Panc1 (cell line): Measurements from ENCODE around the gene IMPDH2. TPM values are rescaled to one million over a fixed set of nuclear protein-coding genes. Genes with fewer than 3 reads are reported as not detected.

ENCODE experiments used
- ATAC-seq: fragments of 200-7000 bp; cut with Tn5 transposase; 2 replicates; pipeline ENCODE4 v1.9.1; 2020; ENCODE audit warnings: mild to moderate bottlenecking, moderate library complexity
- BruUV-seq: library from RNA; stranded (reverse); fragments of 400-500 nt; replicated peaks from 2 replicates; lab custom pipeline; 2021; lab: Mats Ljungman, UMichigan
- CTCF ChIA-PET: fragments of 300-600 bp; sonication (Branson Sonifier 250); formaldehyde crosslinking; loops from one replicate; lab custom pipeline; 2022; ENCODE audit warnings: antibody characterized with exemption; lab: Charles Lee
- POLR2A ChIA-PET: fragments of 300-600 bp; sonication (Branson Sonifier 250); formaldehyde crosslinking; loops from one replicate; lab custom pipeline; 2022; ENCODE audit warnings: antibody characterized with exemption; lab: Charles Lee
- DNase-seq: peaks from one replicate; pipeline ENCODE4 v3.0.0-alpha.2; 2010; ENCODE audit warnings: low read depth, low spot score
- H3K27ac ChIP-seq: 2 replicates; pipeline ENCODE4 v1.5.1; 2011; ENCODE audit warnings: mild to moderate bottlenecking, low read length, inconsistent platforms
- H3K27me3 ChIP-seq: fragments of 200-500 bp; sonication (Bioruptor generic); 2 replicates; pipeline ENCODE4 v1.6.0; 2014; ENCODE audit warnings: low read length, inconsistent platforms; ENCODE audit not compliant: control insufficient read depth, insufficient read depth
- H3K36me3 ChIP-seq: fragments of 200-500 bp; sonication (Bioruptor generic); 2 replicates; pipeline ENCODE4 v1.5.1; 2014; ENCODE audit warnings: inconsistent platforms, mild to moderate bottlenecking, low read length, moderate library complexity; ENCODE audit not compliant: control insufficient read depth, insufficient read depth
- H3K4me1 ChIP-seq: 2 replicates; pipeline ENCODE4 v1.5.1; 2011; ENCODE audit warnings: inconsistent platforms, mild to moderate bottlenecking, low read length, moderate library complexity; ENCODE audit not compliant: control insufficient read depth, insufficient read depth
- H3K4me3 ChIP-seq, 2 experiments: 2 replicates each; pipeline ENCODE4 v1.5.1; 2011 to 2012; ENCODE audit warnings: low read depth in 2 of 2, low read length in 2 of 2, mild to moderate bottlenecking in 2 of 2, inconsistent platforms in 1 of 2, moderate library complexity in 1 of 2
- H3K9me3 ChIP-seq: fragments of 200-500 bp; sonication (Bioruptor generic); 2 replicates; pipeline ENCODE4 v1.5.1; 2014; ENCODE audit warnings: low read depth, mild to moderate bottlenecking, inconsistent platforms, low read length, moderate library complexity; ENCODE audit not compliant: control insufficient read depth, insufficient read depth
- POLR2AphosphoS5 ChIP-seq: IDR thresholded peaks from 2 replicates; pipeline ENCODE4 v1.6.1; 2012; ENCODE audit warnings: mild to moderate bottlenecking, low read depth, low read length, moderate library complexity
- SIN3A ChIP-seq: IDR thresholded peaks from 2 replicates; pipeline ENCODE4 v1.6.1; 2012; ENCODE audit warnings: low read depth, mild to moderate bottlenecking, low read length, moderate library complexity, borderline replicate concordance; ENCODE audit not compliant: insufficient read depth
- TCF7L2 ChIP-seq: IDR thresholded peaks from 2 replicates; pipeline ENCODE4 v1.6.1; 2011; ENCODE audit warnings: mild to moderate bottlenecking, low read depth, low read length, inconsistent platforms
- in situ Hi-C: cut with HindIII; loops from 2 replicates; pipeline ENCODE4 v1.10.0; 2016; ENCODE audit warnings: low sequenced_read_pairs, low pct_unique_long_range_greater_than_20kb
- intact Hi-C: fragments of 100-400 bp; cut with micrococcal nuclease; formaldehyde crosslinking; loops from one replicate; pipeline ENCODE4 v1.10.0; 2022; ENCODE audit not compliant: unreplicated experiment
- total RNA-seq: library from RNA; stranded (reverse); gene quantifications from one replicate; pipeline ENCODE4 v1.2.1, GENCODE V29; 2021; ENCODE audit not compliant: unreplicated experiment
- TF ChIP-seq, protein P1 (sequence below): fragments of 450-650 bp; IDR thresholded peaks from 2 replicates; pipeline ENCODE4 v1.5.1; 2017; ENCODE audit warnings: mild to moderate bottlenecking
- TF ChIP-seq, protein P2 (sequence below), 2 experiments: IDR thresholded peaks; 2 replicates each; pipeline ENCODE4 v1.6.1; 2011 to 2012; ENCODE audit warnings: low read depth in 2 of 2, control low read depth in 1 of 2, low read length in 1 of 2, mild to moderate bottlenecking in 1 of 2, moderate library complexity in 1 of 2; ENCODE audit not compliant: insufficient read depth in 1 of 2

The IMPDH2 gene
- total RNA-seq, 1 experiment from 2014 or later: 149 TPM

DNA sequence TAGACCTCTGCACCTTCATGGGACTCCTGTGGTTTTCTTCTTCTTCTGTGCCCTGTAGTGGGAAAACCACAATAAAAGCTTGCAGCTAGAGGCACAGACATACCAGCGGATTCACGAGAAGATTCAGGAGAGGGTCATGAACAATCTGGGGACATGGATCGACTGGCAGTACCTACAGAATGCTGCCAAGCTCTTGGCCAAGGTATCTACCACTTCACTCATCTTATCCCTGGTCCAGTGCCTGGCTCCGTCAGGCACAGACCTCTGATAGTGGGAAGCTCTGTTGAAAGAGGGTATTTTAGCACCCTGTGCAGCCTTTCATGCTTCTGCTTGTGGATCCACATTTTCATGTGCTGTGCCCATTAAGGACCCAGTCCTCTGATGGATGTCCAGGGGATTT is 48.9 kb downstream of the IMPDH2 start:
- H3K36me3 ChIP-seq: peaks cover 8% of the 10 kb centered on the region
- intact Hi-C loops: no loop called here
- CTCF ChIA-PET: no interaction called here

DNA sequence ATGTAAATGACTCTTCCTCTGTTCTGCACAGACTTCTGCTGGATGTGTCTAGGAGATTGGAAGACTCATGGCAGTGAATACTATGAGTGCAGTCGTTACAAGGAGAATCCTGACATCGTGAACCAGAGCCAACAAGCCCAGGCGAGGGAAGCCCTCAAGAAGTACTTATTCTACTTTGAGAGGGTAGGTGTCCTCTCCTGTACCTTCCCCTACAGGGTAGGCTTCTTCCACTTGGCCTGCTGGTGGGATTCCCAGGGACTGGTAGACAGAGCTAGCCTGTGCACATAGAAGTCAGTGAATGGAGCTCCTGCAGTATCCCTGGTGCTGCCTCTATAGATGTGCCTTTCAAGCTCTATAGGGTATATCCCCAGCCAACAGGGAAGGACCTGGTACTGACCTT is 49.7 kb downstream of the IMPDH2 start:
- in situ Hi-C loops (no loop called here), intact Hi-C loops (no loop called here)
- TF ChIP-seq TCF7L2 (no peak), POLR2AphosphoS5 (no peak), SIN3A (no peak)
- TF ChIP-seq, protein P1, sequence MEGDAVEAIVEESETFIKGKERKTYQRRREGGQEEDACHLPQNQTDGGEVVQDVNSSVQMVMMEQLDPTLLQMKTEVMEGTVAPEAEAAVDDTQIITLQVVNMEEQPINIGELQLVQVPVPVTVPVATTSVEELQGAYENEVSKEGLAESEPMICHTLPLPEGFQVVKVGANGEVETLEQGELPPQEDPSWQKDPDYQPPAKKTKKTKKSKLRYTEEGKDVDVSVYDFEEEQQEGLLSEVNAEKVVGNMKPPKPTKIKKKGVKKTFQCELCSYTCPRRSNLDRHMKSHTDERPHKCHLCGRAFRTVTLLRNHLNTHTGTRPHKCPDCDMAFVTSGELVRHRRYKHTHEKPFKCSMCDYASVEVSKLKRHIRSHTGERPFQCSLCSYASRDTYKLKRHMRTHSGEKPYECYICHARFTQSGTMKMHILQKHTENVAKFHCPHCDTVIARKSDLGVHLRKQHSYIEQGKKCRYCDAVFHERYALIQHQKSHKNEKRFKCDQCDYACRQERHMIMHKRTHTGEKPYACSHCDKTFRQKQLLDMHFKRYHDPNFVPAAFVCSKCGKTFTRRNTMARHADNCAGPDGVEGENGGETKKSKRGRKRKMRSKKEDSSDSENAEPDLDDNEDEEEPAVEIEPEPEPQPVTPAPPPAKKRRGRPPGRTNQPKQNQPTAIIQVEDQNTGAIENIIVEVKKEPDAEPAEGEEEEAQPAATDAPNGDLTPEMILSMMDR: no peak
- TF ChIP-seq, protein P2, sequence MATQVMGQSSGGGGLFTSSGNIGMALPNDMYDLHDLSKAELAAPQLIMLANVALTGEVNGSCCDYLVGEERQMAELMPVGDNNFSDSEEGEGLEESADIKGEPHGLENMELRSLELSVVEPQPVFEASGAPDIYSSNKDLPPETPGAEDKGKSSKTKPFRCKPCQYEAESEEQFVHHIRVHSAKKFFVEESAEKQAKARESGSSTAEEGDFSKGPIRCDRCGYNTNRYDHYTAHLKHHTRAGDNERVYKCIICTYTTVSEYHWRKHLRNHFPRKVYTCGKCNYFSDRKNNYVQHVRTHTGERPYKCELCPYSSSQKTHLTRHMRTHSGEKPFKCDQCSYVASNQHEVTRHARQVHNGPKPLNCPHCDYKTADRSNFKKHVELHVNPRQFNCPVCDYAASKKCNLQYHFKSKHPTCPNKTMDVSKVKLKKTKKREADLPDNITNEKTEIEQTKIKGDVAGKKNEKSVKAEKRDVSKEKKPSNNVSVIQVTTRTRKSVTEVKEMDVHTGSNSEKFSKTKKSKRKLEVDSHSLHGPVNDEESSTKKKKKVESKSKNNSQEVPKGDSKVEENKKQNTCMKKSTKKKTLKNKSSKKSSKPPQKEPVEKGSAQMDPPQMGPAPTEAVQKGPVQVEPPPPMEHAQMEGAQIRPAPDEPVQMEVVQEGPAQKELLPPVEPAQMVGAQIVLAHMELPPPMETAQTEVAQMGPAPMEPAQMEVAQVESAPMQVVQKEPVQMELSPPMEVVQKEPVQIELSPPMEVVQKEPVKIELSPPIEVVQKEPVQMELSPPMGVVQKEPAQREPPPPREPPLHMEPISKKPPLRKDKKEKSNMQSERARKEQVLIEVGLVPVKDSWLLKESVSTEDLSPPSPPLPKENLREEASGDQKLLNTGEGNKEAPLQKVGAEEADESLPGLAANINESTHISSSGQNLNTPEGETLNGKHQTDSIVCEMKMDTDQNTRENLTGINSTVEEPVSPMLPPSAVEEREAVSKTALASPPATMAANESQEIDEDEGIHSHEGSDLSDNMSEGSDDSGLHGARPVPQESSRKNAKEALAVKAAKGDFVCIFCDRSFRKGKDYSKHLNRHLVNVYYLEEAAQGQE (IDR thresholded peaks at IDR 0.05; ENCODE audit: insufficient read depth in 1 of 2, low read depth in 2 of 2, low read length in 1 of 2): no peak
- Histone ChIP-seq H3K27me3 (no peaks in the 10 kb centered on the region), H3K4me3 (no peak overlapping the region), H3K9me3 (no peaks in the 10 kb centered on the region), H3K4me1 (no peaks in the 10 kb centered on the region), H3K27ac (no peak overlapping the region), H3K36me3 (peaks cover 8% of the 10 kb centered on the region)
- DNase-seq (no peak), ATAC-seq (no peak)
- ChIA-PET CTCF (no interaction called here), POLR2A (no interaction called here)
- BruUV-seq: no TSS peak

More for the DNA sequence above, 48.9 kb downstream of the IMPDH2 start:
- no TSS peak for BruUV-seq
- in situ Hi-C loops: no loop called here
- Histone ChIP-seq H3K4me3 (no peak overlapping the region), H3K27me3 (no peaks in the 10 kb centered on the region), H3K27ac (no peak overlapping the region), H3K4me1 (no peaks in the 10 kb centered on the region), H3K9me3 (no peaks in the 10 kb centered on the region)
- POLR2A ChIA-PET: no interaction called here
- ATAC-seq: no peak
- TF ChIP-seq, protein P1: no peak
- TF ChIP-seq, protein P2 (IDR thresholded peaks at IDR 0.05; ENCODE audit: insufficient read depth in 1 of 2, low read depth in 2 of 2, low read length in 1 of 2): no peak
- TF ChIP-seq POLR2AphosphoS5: no peak
- TF ChIP-seq TCF7L2: no peak
- no peak for TF ChIP-seq SIN3A
- no peak for DNase-seq
